Rectal smooth muscle tissue (tissue), 1 donor: ENCODE data around the gene RNF121.

Source experiments
- H3K27ac ChIP-seq: one replicate; pipeline ENCODE4 v1.7.0; 2013; ENCODE audit warnings: low read depth, low read length, inconsistent platforms
- H3K27me3 ChIP-seq: one replicate; pipeline ENCODE4 v1.7.0; 2013; ENCODE audit warnings: low read length; ENCODE audit not compliant: control insufficient read depth, insufficient read depth
- H3K36me3 ChIP-seq: one replicate; pipeline ENCODE4 v1.7.0; 2013; ENCODE audit warnings: low read length; ENCODE audit not compliant: control insufficient read depth, insufficient read depth
- H3K4me1 ChIP-seq: one replicate; pipeline ENCODE4 v1.7.0; 2013; ENCODE audit warnings: low read length; ENCODE audit not compliant: control insufficient read depth, insufficient read depth
- H3K4me3 ChIP-seq: one replicate; pipeline ENCODE4 v1.7.0; 2013; ENCODE audit warnings: low read length
- H3K9ac ChIP-seq: one replicate; pipeline ENCODE4 v1.7.0; 2013; ENCODE audit warnings: low read length

Gene RNF121

DNA sequence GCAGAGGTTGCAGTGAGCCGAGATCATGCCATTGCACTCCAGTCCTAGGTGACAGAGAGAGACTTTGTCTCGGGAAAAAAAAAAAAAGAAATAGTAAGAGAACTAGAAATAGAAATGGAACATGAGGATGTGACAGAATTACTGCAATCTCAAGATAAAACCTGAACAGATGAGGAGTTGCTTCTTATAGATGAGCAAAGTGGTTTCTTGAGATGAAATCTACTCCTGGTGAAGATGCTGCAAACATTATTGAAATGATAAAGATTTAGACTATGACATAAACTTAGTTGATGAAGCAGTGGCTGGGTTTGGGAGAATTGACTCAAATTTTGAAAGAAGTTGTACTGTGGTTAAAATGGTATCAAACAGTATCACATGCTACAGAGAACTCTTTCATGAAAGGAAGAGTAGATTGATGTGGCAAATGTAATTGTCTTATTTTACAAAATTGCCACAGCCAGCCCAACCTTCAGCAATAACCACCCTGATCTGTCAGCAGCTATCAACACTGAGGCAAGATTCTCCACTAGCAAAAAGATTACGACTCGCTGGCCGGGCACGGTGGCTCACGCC lies 14.1 kb upstream of the RNF121 start:
- peaks cover 4% of the 10 kb centered on the region for H3K36me3 ChIP-seq
- no peaks in the 10 kb centered on the region for H3K27me3 ChIP-seq
- H3K27ac ChIP-seq: no peak overlapping the region
- H3K4me3 ChIP-seq: no peak overlapping the region
- H3K9ac ChIP-seq: no peak overlapping the region
- no peaks in the 10 kb centered on the region for H3K4me1 ChIP-seq

GRCh38 chr11:71917646-71918140 lies 11.2 kb upstream of the RNF121 start:
- Histone ChIP-seq H3K36me3 (peaks cover 6% of the 10 kb centered on the region), H3K27ac (no peak overlapping the region), H3K27me3 (no peaks in the 10 kb centered on the region), H3K4me1 (no peaks in the 10 kb centered on the region), H3K4me3 (no peak overlapping the region), H3K9ac (no peak overlapping the region)

DNA sequence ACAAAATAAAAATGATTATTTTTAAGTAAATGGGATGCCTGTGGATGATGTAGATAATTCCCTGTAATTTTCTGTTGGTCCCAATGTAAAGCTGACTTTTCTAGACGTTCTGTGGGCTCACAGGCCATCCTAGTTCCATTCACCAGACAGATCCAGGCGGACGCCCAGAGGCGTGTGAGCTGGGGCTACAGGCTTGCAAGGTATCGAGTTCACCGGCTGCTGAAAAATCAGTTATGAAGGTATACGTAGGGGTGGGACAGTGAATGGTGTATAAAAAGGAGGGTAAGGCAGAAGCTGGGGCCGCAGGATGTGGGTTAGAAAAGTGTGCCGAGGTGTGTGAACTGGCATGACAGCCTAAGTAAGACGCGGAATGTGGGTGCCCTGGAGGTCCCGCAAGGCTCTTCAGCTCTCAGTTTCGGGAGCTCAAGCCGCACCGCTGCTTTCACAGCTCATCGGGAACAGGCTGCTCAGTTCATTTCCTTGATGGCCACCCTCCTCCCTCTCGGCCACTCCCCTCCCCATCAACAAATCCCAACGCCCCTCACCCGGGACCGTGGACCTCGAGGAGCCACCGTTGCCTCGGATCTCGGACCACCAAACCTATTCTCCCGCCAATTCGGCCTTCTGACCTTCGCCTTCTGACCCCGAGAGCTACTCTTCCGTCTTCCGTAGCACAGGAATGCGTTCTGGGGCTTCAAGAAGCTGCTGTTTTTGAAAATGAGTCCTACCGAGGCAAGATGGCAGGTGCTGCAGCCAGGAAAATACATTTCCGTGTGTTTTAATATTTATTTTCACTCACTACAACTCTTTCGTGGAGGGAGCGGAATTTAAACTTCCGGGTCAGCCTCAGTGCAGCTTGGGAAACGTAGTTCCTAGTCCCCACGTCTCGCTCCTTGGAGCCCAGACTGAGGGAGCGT lies 768 bp upstream of the RNF121 start, which contains the start of gene XNDC1N:
Gene XNDC1N, minus strand, starts transcription at position 775 of the 917 bp plus-strand sequence. CDS start 5,241 bp downstream, outside the sequence.
- Histone ChIP-seq H3K9ac (peak within 1 kb of the TSS; percentile 78), H3K4me1 (peaks cover 13% of the 10 kb centered on the region), H3K27ac (peak within 1 kb of the TSS; percentile 94), H3K36me3 (no peaks in the 10 kb centered on the region), H3K4me3 (peak within 1 kb of the TSS; percentile 100), H3K27me3 (no peaks in the 10 kb centered on the region)

GRCh38 chr11:71929491-71929890 lies 645 bp downstream of the RNF121 start:
- H3K36me3 ChIP-seq: no peaks in the 10 kb centered on the region
- no peaks in the 10 kb centered on the region for H3K27me3 ChIP-seq
- H3K9ac ChIP-seq: peak overlapping the region; percentile 78
- H3K4me3 ChIP-seq: peak overlapping the region; percentile 100
- peaks cover 13% of the 10 kb centered on the region for H3K4me1 ChIP-seq
- H3K27ac ChIP-seq: peak overlapping the region; percentile 94

GRCh38 chr11:71930556-71931244 lies 1.9 kb downstream of the RNF121 start:
- no peak overlapping the region for H3K27ac ChIP-seq
- H3K4me3 ChIP-seq: no peak overlapping the region
- H3K9ac ChIP-seq: no peak overlapping the region
- H3K27me3 ChIP-seq: no peaks in the 10 kb centered on the region
- no peaks in the 10 kb centered on the region for H3K36me3 ChIP-seq
- H3K4me1 ChIP-seq: peaks cover 13% of the 10 kb centered on the region

GRCh38 chr11:71931245-71931602 lies 2.4 kb downstream of the RNF121 start:
- no peak overlapping the region for H3K27ac ChIP-seq
- no peaks in the 10 kb centered on the region for H3K27me3 ChIP-seq
- peaks cover 13% of the 10 kb centered on the region for H3K4me1 ChIP-seq
- no peaks in the 10 kb centered on the region for H3K36me3 ChIP-seq
- H3K4me3 ChIP-seq: no peak overlapping the region
- no peak overlapping the region for H3K9ac ChIP-seq

GRCh38 chr11:71933141-71933933 lies 4.5 kb downstream of the RNF121 start:
- H3K4me1 ChIP-seq: peaks cover 9% of the 10 kb centered on the region
- H3K36me3 ChIP-seq: peaks cover 2% of the 10 kb centered on the region
- H3K4me3 ChIP-seq: no peak overlapping the region
- H3K9ac ChIP-seq: no peak overlapping the region
- no peaks in the 10 kb centered on the region for H3K27me3 ChIP-seq
- H3K27ac ChIP-seq: no peak overlapping the region

- Histone ChIP-seq H3K4me1 (peaks cover 9% of the 10 kb centered on the region), H3K36me3 (peaks cover 2% of the 10 kb centered on the region), H3K27me3 (no peaks in the 10 kb centered on the region), H3K27ac (no peak overlapping the region), H3K9ac (no peak overlapping the region), H3K4me3 (no peak overlapping the region)
These were observed 5.4 kb downstream of the RNF121 start for GRCh38 chr11:71934213-71934612.

- Histone ChIP-seq H3K36me3 (peaks cover 2% of the 10 kb centered on the region), H3K4me1 (peaks cover 2% of the 10 kb centered on the region), H3K27me3 (no peaks in the 10 kb centered on the region), H3K4me3 (no peak overlapping the region), H3K27ac (no peak overlapping the region), H3K9ac (no peak overlapping the region)
These were observed 6.6 kb downstream of the RNF121 start for GRCh38 chr11:71935338-71935925.

DNA sequence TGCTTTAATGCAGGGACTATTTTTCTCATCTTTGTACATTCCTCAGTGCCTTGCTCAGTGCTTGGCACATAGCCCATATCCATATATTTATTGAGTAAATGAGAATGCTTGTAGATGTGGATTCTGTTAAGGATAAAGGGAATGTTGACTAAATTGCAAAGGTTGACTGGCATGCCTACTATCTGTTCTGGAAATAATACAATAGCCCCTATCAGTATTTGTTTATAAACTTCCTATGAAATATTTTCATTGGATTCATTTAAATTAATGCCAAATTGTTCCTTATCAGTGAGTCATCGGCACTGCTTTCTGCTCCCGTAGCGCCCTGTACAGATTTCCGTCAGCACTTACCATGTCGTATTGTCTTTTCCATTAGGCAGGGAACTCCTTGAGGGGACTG lies 8.0 kb downstream of the RNF121 start:
- H3K4me3 ChIP-seq: no peak overlapping the region
- no peak overlapping the region for H3K9ac ChIP-seq
- peaks cover 2% of the 10 kb centered on the region for H3K36me3 ChIP-seq
- H3K27me3 ChIP-seq: no peaks in the 10 kb centered on the region
- H3K27ac ChIP-seq: no peak overlapping the region
- H3K4me1 ChIP-seq: peaks cover 2% of the 10 kb centered on the region

DNA sequence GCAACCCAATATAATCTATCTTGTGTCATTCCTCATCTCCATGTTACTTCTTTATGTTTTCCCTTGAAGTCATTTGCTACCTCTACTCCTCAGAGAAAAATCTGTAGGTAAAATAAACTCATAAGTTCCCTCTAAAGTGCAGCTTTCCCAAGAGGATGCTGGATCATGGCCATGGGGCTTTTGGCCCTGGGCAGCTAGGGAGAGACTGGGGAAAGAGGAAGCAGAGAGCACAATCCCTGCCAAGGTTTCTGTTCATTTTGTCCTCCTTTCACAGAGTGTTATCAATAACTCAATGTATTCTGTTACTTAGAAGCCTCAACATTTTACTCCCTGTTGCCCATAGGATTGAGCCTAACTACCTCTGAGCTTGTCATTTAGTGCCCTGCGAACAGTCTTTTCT lies 9.0 kb downstream of the RNF121 start:
- Histone ChIP-seq H3K4me3 (no peak overlapping the region), H3K9ac (no peak overlapping the region), H3K27ac (peak overlapping the region; percentile 48), H3K27me3 (no peaks in the 10 kb centered on the region), H3K36me3 (peaks cover 2% of the 10 kb centered on the region), H3K4me1 (peaks cover 2% of the 10 kb centered on the region)
